H54 (cell line): ENCODE data around the gene PPP4R1.

ENCODE experiments used
- DNase-seq: peaks from one replicate; pipeline ENCODE4 v3.0.0; 2011; ENCODE audit warnings: low spot score, mixed read lengths; ENCODE audit not compliant: insufficient read length
- FAIRE-seq: peaks from 3 replicates; lab custom pipeline; 2011; peaks lifted over from hg19 to GRCh38; lab: Jason Lieb, UNC
- POLR2A ChIP-seq: IDR thresholded peaks from 2 replicates; pipeline ENCODE4 v1.6.1; 2011; ENCODE audit warnings: low read depth, mild to moderate bottlenecking, low read length

Gene PPP4R1

DNA sequence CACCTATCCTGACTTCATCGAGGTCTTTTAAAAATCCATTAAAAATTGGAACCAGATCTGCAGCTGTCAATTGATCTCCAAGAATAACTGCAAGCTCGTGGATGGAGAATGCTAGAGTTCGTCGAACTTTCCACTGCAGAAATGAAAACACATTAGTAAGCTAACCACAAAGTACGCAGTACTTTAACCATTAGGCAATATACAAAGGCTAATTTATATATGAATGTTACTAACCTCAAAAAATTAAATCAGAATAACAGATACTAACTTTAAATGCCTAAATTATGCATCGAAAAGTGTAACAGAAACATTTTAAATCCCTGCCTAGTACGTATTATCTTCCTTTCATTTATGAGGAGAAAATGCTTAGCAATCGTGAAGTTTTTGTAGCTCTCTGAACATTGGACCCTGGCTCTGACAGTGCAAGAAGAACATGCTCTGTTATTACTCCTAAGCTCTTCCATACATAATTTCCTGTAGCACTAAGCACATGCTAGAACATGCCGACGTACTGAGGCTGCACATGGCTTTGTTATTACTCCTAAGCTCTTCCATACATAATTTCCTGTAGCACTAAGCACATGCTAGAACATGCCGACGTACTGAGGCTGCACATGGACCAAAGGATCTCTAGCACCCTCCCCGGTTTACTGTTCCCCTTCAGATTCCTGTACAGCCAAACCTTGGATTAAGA lies 57.0 kb downstream of the PPP4R1 start:
- peak; percentile 6 for FAIRE-seq
- no peak for DNase-seq
- no peak for TF ChIP-seq POLR2A

DNA sequence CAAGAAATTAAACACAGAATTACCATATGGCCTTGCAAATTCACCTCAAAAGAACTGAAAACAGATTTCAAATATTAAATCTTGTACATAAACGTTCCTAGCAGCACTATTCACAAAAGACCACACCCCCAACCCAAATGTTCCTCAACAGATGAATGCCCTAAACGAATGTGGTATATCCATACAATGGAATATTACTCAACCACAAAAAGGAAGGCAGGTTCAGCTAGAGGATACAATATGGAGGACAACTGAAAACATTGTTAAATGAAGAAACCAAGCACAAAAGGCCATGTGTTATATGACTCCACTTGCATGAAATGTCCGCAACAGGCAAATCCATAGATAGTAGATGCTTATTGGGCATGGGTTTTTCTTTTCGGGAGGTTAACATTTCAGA lies 61.7 kb downstream of the PPP4R1 start:
- DNase-seq (no peak), FAIRE-seq (no peak)
- no peak for TF ChIP-seq POLR2A

DNA sequence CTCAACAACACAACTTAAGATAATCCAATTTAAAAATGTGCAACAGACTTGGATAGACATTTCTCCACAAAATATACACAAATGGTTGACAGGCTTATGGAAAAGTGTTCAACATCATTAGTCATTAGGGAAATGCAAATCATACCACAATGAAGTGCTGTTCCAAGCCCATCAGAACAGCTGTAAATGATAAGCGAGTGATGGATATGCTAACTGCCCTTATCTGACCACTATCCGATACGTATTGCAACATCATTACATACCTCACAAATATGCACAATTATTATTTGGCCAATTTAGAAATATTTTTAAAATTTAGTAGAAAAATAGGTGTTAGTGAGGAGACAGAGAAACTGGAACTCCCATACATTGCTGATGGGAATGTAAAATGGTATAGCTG lies 62.2 kb downstream of the PPP4R1 start:
- FAIRE-seq (no peak), DNase-seq (no peak)
- no peak for TF ChIP-seq POLR2A

DNA sequence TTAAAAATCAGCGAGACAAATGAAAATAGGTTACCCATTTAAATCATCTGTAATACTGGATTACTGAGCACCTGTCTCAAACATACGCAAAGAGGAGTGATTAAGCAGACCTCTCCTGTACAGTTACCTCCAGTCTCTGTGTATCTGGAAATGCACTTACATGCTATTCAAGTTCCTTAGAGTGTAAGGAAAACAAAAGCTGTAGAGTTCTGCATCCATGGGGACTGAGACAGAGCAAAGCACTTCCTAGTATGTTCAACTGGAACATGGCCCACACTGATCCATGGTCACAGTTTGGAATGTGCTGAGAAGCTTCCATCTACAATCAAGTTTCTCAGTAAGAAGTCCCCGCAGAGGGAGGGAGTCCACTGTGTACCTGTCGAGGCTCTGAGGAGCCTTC lies 63.9 kb downstream of the PPP4R1 start:
- TF ChIP-seq POLR2A, result no peak

DNA sequence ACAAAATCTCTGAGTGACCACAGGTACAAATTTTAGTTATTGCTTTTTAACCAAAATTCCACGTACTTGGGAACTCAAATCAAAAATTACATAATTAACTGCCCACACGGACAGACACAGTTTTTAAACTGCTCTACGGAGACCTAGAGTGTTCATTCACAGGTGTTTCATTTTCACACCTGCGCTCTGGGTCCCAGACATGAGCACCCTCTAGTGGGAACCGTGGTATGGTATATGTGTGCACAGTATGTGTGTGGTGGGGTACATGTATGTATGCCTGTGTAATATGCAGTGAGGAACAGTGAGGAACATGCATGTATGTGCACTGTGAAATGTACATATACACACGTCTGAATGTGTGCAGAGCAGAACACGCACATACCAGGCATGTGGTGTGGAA lies 65.0 kb downstream of the PPP4R1 start:
- FAIRE-seq (no peak), DNase-seq (no peak)
- no peak for TF ChIP-seq POLR2A

More for the DNA sequence above, 63.9 kb downstream of the PPP4R1 start:
- DNase-seq (no peak), FAIRE-seq (no peak)

DNA sequence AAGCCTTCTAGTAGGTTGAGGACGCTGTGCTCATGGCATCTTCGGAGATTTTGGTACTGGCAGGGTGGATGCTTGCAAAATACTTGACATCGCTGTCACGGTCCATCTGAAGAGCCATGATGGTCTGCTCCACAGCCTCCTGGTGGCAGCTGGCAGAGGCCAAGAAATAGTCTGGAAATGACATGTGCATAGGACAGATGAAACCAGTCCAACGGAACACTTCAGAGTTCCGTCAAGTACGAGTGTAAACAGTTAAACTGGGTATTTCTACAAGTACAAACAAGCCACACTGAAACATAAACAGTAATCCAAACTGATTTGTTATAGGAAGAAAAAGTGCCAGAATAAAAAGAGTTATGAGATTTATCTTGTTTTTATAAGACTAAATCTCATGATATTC lies 66.6 kb downstream of the PPP4R1 start:
- DNase-seq, result no peak
- TF ChIP-seq POLR2A, result no peak
- FAIRE-seq, result no peak

DNA sequence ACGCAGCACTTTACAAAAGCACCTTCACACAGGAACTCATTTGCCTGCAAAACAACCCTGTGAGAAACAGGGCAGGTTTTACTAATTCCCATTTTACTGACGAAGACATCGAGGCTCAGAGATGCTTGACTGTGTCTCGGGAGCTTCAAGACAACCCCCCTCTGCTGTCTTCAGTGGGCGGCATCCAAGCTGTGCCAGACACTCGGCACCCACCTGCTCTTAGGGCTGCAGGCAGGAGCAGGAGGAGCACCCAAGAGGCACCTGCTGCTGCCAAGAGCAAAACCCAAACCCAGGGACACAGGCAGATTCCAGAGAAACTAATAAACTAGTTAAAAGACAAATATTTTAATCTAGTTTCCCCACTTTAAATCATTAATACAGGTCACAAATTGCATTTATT lies 67.9 kb downstream of the PPP4R1 start:
- FAIRE-seq, result no peak
- no peak for DNase-seq
- TF ChIP-seq POLR2A, result no peak

DNA sequence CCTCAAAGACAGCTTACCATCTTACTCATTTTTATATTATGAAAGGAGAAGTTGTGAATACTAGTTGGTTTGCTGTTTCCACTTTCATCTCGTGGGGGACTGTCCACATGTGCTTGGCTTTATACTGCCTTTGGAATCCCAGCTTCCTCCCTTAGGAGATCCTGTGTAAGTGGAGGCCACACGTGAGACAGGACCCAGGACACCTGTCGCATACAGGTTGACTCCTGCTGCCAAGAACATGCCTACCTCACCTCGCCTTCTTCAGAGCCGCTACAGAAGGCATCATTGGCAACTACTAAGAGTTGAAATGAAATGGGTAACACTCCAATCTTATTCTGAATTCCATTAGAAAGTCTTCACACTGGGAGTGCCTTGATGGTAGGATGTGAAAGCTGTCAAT lies 69.3 kb downstream of the PPP4R1 start:
- no peak for TF ChIP-seq POLR2A
- FAIRE-seq (no peak), DNase-seq (no peak)

DNA sequence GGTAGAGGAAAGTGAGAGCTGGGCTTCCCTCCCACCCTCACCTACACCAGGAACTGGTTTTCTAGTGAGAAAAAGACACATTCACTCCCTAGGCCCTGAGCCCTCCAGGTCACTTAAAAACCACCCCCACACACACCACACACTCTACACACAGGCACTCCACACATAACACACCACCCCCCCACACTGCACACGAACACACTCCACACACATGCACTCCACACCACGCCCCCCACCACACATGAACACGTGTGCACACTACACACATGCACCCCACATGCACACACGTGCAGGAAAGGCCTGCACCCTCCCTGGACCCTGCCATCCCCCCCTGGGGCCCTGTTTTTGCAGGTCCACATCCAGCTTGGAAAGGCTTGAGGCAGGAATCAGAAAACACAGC lies 71.4 kb downstream of the PPP4R1 start:
- FAIRE-seq (no peak), DNase-seq (no peak)
- TF ChIP-seq POLR2A, result no peak

DNA sequence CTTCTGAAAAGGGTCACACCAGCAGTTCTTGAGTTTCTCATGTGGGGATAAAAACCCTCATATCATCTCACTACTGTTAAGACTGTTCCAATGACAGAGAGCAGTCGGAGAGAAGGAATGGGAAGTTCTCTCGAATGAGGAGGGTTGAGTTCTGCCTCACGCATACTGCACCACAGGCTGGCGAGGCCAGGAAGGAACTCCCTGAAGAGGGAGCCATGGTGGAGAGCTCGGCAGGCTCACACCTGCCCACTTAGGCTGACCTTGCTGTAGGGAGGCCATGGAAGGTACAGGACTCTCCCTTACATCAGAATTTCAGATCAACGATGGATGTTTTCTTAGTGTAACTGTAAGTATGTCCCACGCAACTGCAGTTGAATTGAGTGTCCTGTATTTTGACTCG lies 74.4 kb downstream of the PPP4R1 start:
- no peak for TF ChIP-seq POLR2A
- DNase-seq (no peak), FAIRE-seq (no peak)

DNA sequence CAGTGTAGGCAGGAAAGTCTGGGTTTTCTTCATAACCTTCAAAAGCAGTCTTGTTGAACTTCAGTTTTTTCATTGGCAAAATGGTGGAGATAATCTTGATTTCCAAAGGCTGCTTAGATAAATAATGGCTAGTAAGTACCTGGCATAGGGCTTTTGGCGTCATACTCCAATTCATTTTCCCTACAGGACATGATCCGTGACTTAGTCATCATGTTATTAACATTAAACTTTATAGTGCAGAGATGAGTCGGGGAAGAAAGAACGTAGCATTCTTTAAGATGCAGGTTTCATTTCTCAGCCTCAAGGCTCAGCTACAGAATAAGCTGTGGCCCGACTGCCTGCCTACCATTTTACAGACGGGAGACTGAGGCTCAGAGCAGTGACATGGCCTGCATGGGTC lies 75.1 kb downstream of the PPP4R1 start:
- TF ChIP-seq POLR2A, result no peak
- FAIRE-seq, result peak; percentile 30
- DNase-seq, result peak; percentile 63

DNA sequence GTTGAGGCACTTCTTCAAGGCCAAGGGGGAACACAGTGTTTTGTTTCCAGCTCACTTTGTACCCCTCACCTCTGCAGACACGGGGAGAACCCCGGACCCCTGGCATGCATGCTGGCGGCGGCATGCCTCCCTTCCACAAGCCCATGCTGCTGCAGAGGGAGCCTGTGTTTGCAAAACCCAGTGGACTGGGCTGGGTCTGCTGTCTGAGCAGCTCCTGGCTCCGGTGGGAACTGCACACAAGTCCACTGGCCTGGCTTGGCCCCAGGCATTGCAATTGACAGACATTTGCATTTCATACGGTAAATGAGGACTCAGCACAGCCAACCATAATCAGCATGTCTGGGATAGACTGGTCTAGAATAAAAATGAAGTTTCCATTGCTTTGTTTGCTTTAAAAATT lies 76.7 kb downstream of the PPP4R1 start:
- FAIRE-seq (no peak), DNase-seq (no peak)
- TF ChIP-seq POLR2A, result no peak

DNA sequence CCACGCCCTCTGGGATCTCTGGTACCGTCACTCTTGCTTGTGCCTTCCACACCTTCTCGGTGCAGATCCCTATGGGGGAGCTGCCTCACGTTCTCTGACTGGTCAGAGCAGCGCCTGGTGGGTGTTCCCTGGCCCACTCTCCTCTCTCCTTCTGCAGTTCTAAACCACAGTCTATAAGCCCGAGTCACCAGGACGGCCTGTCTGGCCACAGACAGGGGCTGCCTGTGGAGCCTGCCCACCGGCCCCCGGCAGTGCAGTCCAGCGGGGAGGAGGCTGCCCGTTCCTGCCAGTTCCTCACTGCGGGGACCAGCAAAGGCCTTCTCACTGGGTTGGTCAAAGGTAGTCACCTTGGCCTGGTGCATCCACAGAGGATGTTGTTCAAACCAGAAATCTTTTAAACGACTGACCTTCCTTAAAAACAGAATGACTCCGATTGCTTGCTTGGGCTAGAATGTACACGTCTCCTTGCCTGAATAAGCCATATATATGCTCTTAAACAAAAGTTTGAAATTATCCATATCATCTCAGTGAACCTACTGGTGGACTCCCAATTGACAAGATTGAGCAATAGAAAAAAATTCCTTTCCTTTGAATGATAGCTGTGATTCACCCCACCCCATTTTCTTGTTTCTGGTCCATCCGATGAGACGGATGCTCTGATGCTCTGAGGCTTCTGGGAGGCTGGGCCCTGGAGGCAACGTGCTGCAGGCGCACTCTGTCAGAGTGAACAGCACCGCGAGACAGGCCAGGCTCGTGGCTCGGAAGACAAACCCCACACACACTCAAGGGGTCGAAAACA lies 77.8 kb downstream of the PPP4R1 start:
- DNase-seq (no peak), FAIRE-seq (no peak)
- no peak for TF ChIP-seq POLR2A

DNA sequence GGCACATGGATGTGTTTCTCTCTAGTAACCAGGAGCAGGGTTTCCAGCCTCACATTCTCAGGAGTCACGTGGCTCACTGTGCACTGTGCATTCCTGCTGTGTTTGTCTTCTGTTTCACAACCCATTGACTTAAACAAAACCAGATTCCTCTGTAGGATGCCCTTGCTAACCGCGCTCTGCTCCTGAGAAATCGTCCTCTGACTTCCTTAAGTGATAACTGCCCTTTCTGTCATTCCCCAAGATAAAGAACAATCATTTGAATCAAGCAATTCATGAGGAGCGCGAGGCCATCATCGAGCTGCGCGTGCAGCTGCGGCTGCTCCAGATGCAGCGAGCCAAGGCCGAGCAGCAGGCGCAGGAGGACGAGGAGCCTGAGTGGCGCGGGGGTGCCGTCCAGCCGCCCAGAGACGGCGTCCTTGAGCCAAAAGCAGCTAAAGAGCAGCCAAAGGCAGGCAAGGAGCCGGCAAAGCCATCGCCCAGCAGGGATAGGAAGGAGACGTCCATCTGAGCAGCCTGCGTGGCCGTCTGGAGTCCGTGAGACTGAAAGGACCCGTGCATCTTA lies 78.8 kb downstream of the PPP4R1 start:
- no peak for TF ChIP-seq POLR2A
- DNase-seq (no peak), FAIRE-seq (no peak)

DNA sequence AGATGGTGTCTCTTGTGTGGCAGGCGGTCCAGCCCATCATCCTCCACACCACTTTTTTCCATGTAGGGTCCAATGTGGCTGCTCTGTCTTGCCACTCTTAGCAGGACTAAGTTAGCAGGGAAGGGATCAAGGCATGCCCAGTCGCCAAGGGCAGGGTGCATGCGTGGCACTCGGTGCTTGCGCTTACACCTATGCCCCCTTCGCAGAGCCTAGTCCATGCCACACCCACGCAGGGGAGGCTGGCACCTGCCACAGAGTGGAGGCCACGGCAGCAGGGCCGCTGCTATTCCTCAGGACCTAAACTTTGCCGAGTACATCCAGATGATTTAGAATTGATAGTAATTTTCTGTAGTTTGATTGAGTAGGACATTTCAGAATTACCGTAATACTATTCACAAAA lies 79.5 kb downstream of the PPP4R1 start:
- DNase-seq (no peak), FAIRE-seq (no peak)
- TF ChIP-seq POLR2A, result no peak
